HepG2 (cell line): ENCODE results near the gene KCNJ13. TPM values are rescaled to one million over a fixed set of nuclear protein-coding genes. Genes with fewer than 3 reads are reported as not detected.

Source experiments
- ATAC-seq: fragments of 200-7000 bp; cut with Tn5 transposase; 3 replicates; pipeline ENCODE4 v1.9.1; 2020; ENCODE audit warnings: mild to moderate bottlenecking, moderate library complexity
- BruUV-seq: library from RNA; stranded (reverse); fragments of 400-500 nt; replicated peaks from 2 replicates; lab custom pipeline; 2021; lab: Mats Ljungman, UMichigan
- CTCF ChIA-PET: fragments of 300-600 bp; formaldehyde crosslinking; extraction: SDS; loops from one replicate; lab custom pipeline; 2021; ENCODE audit warnings: low total read pairs, inconsistent platforms, low intra/inter-chr PET ratio; lab: Yijun Ruan, JAX
- POLR2A ChIA-PET: fragments of 350-600 bp; sonication (Branson Sonifier 250); formaldehyde crosslinking; loops from one replicate; lab custom pipeline; 2020; ENCODE audit warnings: antibody characterized with exemption, inconsistent platforms; lab: Yijun Ruan, JAX
- DNase-seq: peaks from one replicate; pipeline ENCODE4 v3.0.0-alpha.2; 2015; ENCODE audit warnings: low spot score
- FAIRE-seq: peaks from 3 replicates; lab custom pipeline; 2011; peaks lifted over from hg19 to GRCh38; lab: Jason Lieb, UNC
- H2AFZ ChIP-seq: one replicate; pipeline ENCODE4 v1.6.1; 2011; ENCODE audit warnings: low read length, inconsistent platforms
- H3K27ac ChIP-seq: fragments of 300-600 bp; 3 replicates; pipeline ENCODE4 v1.8.0; 2011; ENCODE audit warnings: mixed run types, mild to moderate bottlenecking, mixed read lengths, low read length, inconsistent platforms; ENCODE audit not compliant: insufficient read depth; ENCODE audit errors: extremely low read length
- H3K27me3 ChIP-seq, 2 experiments: fragments of 200-600 bp in 1 of 2; 2 replicates in 1 of 2; 3 replicates in 1 of 2; pipeline versions ENCODE4 v1.6.0 to v1.8.0; 2011; ENCODE audit warnings: low read length in 2 of 2, mild to moderate bottlenecking in 2 of 2, moderate library complexity in 2 of 2, inconsistent platforms in 1 of 2; ENCODE audit not compliant: insufficient read depth in 2 of 2, control insufficient read depth in 1 of 2
- H3K36me3 ChIP-seq, 2 experiments: fragments of 200-600 bp in 1 of 2; replicated peaks in 1 of 2; 2 replicates in 1 of 2; 3 replicates in 1 of 2; pipeline versions ENCODE4 v1.5.1 to v1.8.0; 2011; ENCODE audit warnings: low read length in 2 of 2, inconsistent platforms in 1 of 2; ENCODE audit not compliant: insufficient read depth in 2 of 2, control insufficient read depth in 1 of 2
- H3K4me1 ChIP-seq: 2 replicates; pipeline ENCODE4 v1.5.1; 2012; ENCODE audit warnings: low read length, inconsistent platforms; ENCODE audit not compliant: insufficient read depth
- H3K4me2 ChIP-seq: 2 replicates; pipeline ENCODE4 v1.6.0; 2011; ENCODE audit warnings: low read depth, low read length, inconsistent platforms
- H3K4me3 ChIP-seq, 3 experiments: fragments of 200-600 bp in 1 of 3; sonication (generic), shearing (Covaris generic) in 1 of 3; replicated peaks in 1 of 3; 2 replicates each; pipeline ENCODE4 v1.5.1; 2011 to 2016; ENCODE audit warnings: low read length in 3 of 3, inconsistent platforms in 2 of 3, low read depth in 2 of 3, mild to moderate bottlenecking in 2 of 3, control low read depth in 1 of 3, mixed read lengths in 1 of 3; ENCODE audit not compliant: insufficient read depth in 1 of 3
- H3K79me2 ChIP-seq: one replicate; pipeline ENCODE4 v1.6.1; 2011; ENCODE audit warnings: low read length, inconsistent platforms; ENCODE audit not compliant: insufficient read depth
- H3K9ac ChIP-seq: 2 replicates; pipeline ENCODE4 v1.6.0; 2011; ENCODE audit warnings: mild to moderate bottlenecking, low read depth, low read length, inconsistent platforms; ENCODE audit not compliant: insufficient read depth
- H3K9me3 ChIP-seq: 2 replicates; pipeline ENCODE4 v1.5.1; 2012; ENCODE audit warnings: mild to moderate bottlenecking, low read length
- H4K20me1 ChIP-seq: 2 replicates; pipeline ENCODE4 v1.6.0; 2011; ENCODE audit warnings: inconsistent platforms, mild to moderate bottlenecking, low read length, moderate library complexity; ENCODE audit not compliant: insufficient read depth
- ARNT2 ChIP-seq: sonication (generic); formaldehyde crosslinking; IDR thresholded peaks from 2 replicates; pipeline ENCODE4 v1.8.0; 2022; ENCODE audit warnings: mild to moderate bottlenecking, low read depth, missing genetic modification reagents, moderate library complexity
- GFI1 ChIP-seq: sonication (generic); formaldehyde crosslinking; IDR thresholded peaks from 2 replicates; pipeline ENCODE4 v1.5.0; 2020; ENCODE audit warnings: missing genetic modification reagents, mild to moderate bottlenecking, borderline replicate concordance
- LBX2 ChIP-seq: sonication (generic); formaldehyde crosslinking; IDR thresholded peaks from 2 replicates; pipeline ENCODE4 v1.5.0; 2020; ENCODE audit warnings: missing genetic modification reagents, mild to moderate bottlenecking, borderline replicate concordance
- NFE2L1 ChIP-seq: sonication (generic); formaldehyde crosslinking; IDR thresholded peaks from 2 replicates; pipeline ENCODE4 v1.4.0; 2020; ENCODE audit warnings: missing genetic modification reagents, mild to moderate bottlenecking, borderline replicate concordance
- NFIC ChIP-seq: IDR thresholded peaks from 2 replicates; pipeline ENCODE4 v1.6.1; 2012; ENCODE audit warnings: mild to moderate bottlenecking, low read length, inconsistent platforms
- SATB2 ChIP-seq: sonication (generic); formaldehyde crosslinking; IDR thresholded peaks from 2 replicates; pipeline ENCODE4 v1.5.0; 2020; ENCODE audit warnings: missing genetic modification reagents
- SYNCRIP ChIP-seq: fragments of 200-400 bp; formaldehyde crosslinking; IDR thresholded peaks from 2 replicates; pipeline ENCODE4 v1.6.1; 2018; ENCODE audit warnings: mild to moderate bottlenecking, low read depth, low read length; ENCODE audit not compliant: insufficient read depth
- TRIM24 ChIP-seq: sonication (generic); formaldehyde crosslinking; IDR thresholded peaks from 2 replicates; pipeline ENCODE4 v1.8.0; 2022; ENCODE audit warnings: mild to moderate bottlenecking, missing genetic modification reagents
- ZNF883 ChIP-seq: sonication (generic); formaldehyde crosslinking; IDR thresholded peaks from 2 replicates; pipeline ENCODE4 v1.5.1; 2020; ENCODE audit warnings: mild to moderate bottlenecking, missing genetic modification reagents; ENCODE audit errors: not compliant biosample characterization
- WGBS: methylation state at CpG from one replicate; pipeline ENCODE4 v1.1.6; 2017; ENCODE audit warnings: low lambda C conversion rate; 5-methylcytosine and 5-hydroxymethylcytosine counted together
- in situ Hi-C: cut with HindIII; loops from 2 replicates; pipeline ENCODE4 v1.10.0; 2017; ENCODE audit warnings: low pct_unique_long_range_greater_than_20kb; ENCODE audit not compliant: extremely low pct_ligation_motif_present
- intact Hi-C: fragments of 100-400 bp; cut with micrococcal nuclease; formaldehyde crosslinking; loops from one replicate; pipeline ENCODE4 v1.10.0; 2022; ENCODE audit not compliant: unreplicated experiment
- polyA plus RNA-seq, 8 experiments: library from polyadenylated mRNA; depleted of rRNA in 3 of 8; stranded (reverse) in 7 of 8; unstranded in 1 of 8; fragments of >200 nt; fragmentation: Illumina TruSeq in 4 of 8; extraction: Trizol in 4 of 8; gene quantifications; 2 replicates each; pipeline versions ENCODE4 v1.2.1 to v1.2.3, GENCODE V29; 2011 to 2016; ENCODE audit warnings: low read depth in 4 of 8, missing spikeins in 1 of 8, mixed read lengths in 1 of 8; ENCODE audit not compliant: insufficient read depth in 1 of 8
- total RNA-seq, 5 experiments: library from RNA; depleted of rRNA; stranded (reverse); fragments of >200 nt; fragmentation: Illumina TruSeq; extraction: Trizol; gene quantifications; 2 replicates each; pipeline ENCODE4 v1.2.3, GENCODE V29; 2016; ENCODE audit warnings: low read depth in 1 of 5

The KCNJ13 gene
- total and polyA plus RNA-seq, 2 of the 13 experiments (the other 11 are each of a cell fraction or from before 2014, with no cell fraction given): not detected

- H3K4me3 ChIP-seq: no peak overlapping the region
- BruUV-seq: no TSS peak
- peaks cover 40 to 98% of the 10 kb centered on the region in 2 experiments for H3K36me3 ChIP-seq
- FAIRE-seq (no peak), DNase-seq (no peak), ATAC-seq (no peak)
- ChIA-PET POLR2A (no interaction called here), CTCF (no interaction called here)
- no peak overlapping the region for H3K27ac ChIP-seq
- no peak overlapping the region for H2AFZ ChIP-seq
- TF ChIP-seq NFIC: no peak
- TF ChIP-seq GFI1 (CRISPR knock-in tag): no peak
- no peak for TF ChIP-seq SATB2 (CRISPR knock-in tag)
- no peak for TF ChIP-seq ARNT2
- TF ChIP-seq TRIM24 (CRISPR knock-in tag): no peak
- TF ChIP-seq ZNF883: no peak
- TF ChIP-seq LBX2 (CRISPR knock-in tag): no peak
- no peak for TF ChIP-seq SYNCRIP
- H3K27me3 ChIP-seq: no peaks in the 10 kb centered on the region
- no peaks in the 10 kb centered on the region for H3K79me2 ChIP-seq
- in situ Hi-C loops: no loop called here
- intact Hi-C loops: no loop called here
- H3K4me1 ChIP-seq: no peaks in the 10 kb centered on the region
- H3K9ac ChIP-seq: no peak overlapping the region
- no peaks in the 10 kb centered on the region for H3K9me3 ChIP-seq
- H4K20me1 ChIP-seq: no peaks in the 10 kb centered on the region
- H3K4me2 ChIP-seq: no peak overlapping the region
- WGBS: 95% methylated on average over 4 of the region's 4 CpGs
Measured at GRCh38 chr2:232793271-232793670, 16.9 kb upstream of the KCNJ13 start.

- Histone ChIP-seq H3K9ac (no peak overlapping the region), H3K9me3 (no peaks in the 10 kb centered on the region), H3K27ac (no peak overlapping the region), H3K4me3 (no peak overlapping the region), H4K20me1 (no peaks in the 10 kb centered on the region), H3K27me3 (no peaks in the 10 kb centered on the region), H3K4me2 (no peak overlapping the region), H2AFZ (no peak overlapping the region), H3K4me1 (no peaks in the 10 kb centered on the region), H3K36me3 (peaks cover 40 to 97% of the 10 kb centered on the region in 2 experiments), H3K79me2 (no peaks in the 10 kb centered on the region)
- ChIA-PET POLR2A (no interaction called here), CTCF (no interaction called here)
- TF ChIP-seq NFE2L1 (CRISPR knock-in tag): no peak
- in situ Hi-C loops (no loop called here), intact Hi-C loops (no loop called here)
- FAIRE-seq (no peak), ATAC-seq (no peak), DNase-seq (no peak)
- WGBS: 95% methylated on average over 4 of the region's 4 CpGs
- BruUV-seq: no TSS peak
Measured at GRCh38 chr2:232791518-232791917, 15.2 kb upstream of the KCNJ13 start.
